ENCODE measurements around the gene PHLPP1.
A peak's percentile ranks its signal among the peaks of the same experiment; 100 is the strongest.

The PHLPP1 gene

GRCh38 chr18:63022429-63023022 is 307.2 kb downstream of the PHLPP1 start:
- no peak for TF ChIP-seq EZH2phosphoT487 (IDR thresholded peaks at IDR 0.05; ENCODE audit: low read depth)
- TF ChIP-seq CTCF (IDR thresholded peaks at IDR 0.05; ENCODE audit: low read depth, low read length), result peak; percentile 78
- Histone ChIP-seq H2AFZ (ENCODE audit: low read depth, low read length) (no peak overlapping the region), H3K4me1 (ENCODE audit: low read length) (no peaks in the 10 kb centered on the region)

GRCh38 chr18:63025251-63026090 is 310.1 kb downstream of the PHLPP1 start:
- H3K9ac ChIP-seq (ENCODE audit: low read length), result no peak overlapping the region
- H4K20me1 ChIP-seq (ENCODE audit: insufficient read depth, low read length), result no peaks in the 10 kb centered on the region
- H2AFZ ChIP-seq (ENCODE audit: low read depth, low read length), result no peak overlapping the region

More at GRCh38 chr18:63022429-63023022, 307.2 kb downstream of the PHLPP1 start:
- Histone ChIP-seq H3K4me2 (ENCODE audit: low read length) (no peak overlapping the region), H3K9ac (ENCODE audit: low read length) (no peak overlapping the region), H3K9me3 (ENCODE audit: insufficient read depth, low read length) (peaks cover 9% of the 10 kb centered on the region), H3K27me3 (ENCODE audit: low read depth, low read length) (peaks cover 7% of the 10 kb centered on the region; the same call in 1 of the 2 replicates), H3K36me3 (replicated peaks; ENCODE audit: low read depth, low read length) (no peaks in the 10 kb centered on the region), H3K79me2 (ENCODE audit: low read length) (no peaks in the 10 kb centered on the region), H3K4me3 (ENCODE audit: low read length) (no peak overlapping the region), H4K20me1 (ENCODE audit: insufficient read depth, low read length) (no peaks in the 10 kb centered on the region), H3K27ac (ENCODE audit: low read length) (no peak overlapping the region)

DNA sequence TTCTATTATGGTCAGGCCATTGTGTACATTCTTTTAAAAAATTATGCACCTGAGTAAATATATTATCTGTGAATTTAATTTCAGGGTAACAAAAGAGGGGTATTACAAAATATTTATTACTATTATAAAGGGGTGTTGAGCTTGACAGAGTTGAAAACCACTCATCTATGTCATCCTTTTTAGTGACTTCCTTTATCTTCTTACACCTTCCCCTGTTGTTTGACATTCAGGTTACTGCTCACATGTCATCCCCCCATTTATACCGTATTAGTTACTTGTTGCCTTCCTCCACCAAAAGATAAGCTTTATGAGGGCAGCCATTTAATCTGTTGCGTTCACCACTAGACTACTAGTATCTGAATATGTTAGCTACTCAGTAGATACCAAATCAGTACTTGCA is 313.0 kb downstream of the PHLPP1 start:
- Histone ChIP-seq H3K4me2 (ENCODE audit: low read length) (no peak overlapping the region), H2AFZ (ENCODE audit: low read depth, low read length) (no peak overlapping the region), H3K9me3 (ENCODE audit: insufficient read depth, low read length) (0 out of 2 replicates have a peak, but pooled peaks cover 4% of the 10 kb centered on the region), H3K36me3 (replicated peaks; ENCODE audit: low read depth, low read length) (no peaks in the 10 kb centered on the region), H3K79me2 (ENCODE audit: low read length) (no peaks in the 10 kb centered on the region), H3K27me3 (ENCODE audit: low read depth, low read length) (peaks cover 7% of the 10 kb centered on the region), H3K4me3 (ENCODE audit: low read length) (no peak overlapping the region), H4K20me1 (ENCODE audit: insufficient read depth, low read length) (no peaks in the 10 kb centered on the region), H3K9ac (ENCODE audit: low read length) (no peak overlapping the region), H3K27ac (ENCODE audit: low read length) (no peak overlapping the region), H3K4me1 (ENCODE audit: low read length) (no peaks in the 10 kb centered on the region)
- TF ChIP-seq EZH2phosphoT487 (IDR thresholded peaks at IDR 0.05; ENCODE audit: low read depth), result no peak
- TF ChIP-seq CTCF (IDR thresholded peaks at IDR 0.05; ENCODE audit: low read depth, low read length), result no peak

More at GRCh38 chr18:63025251-63026090, 310.1 kb downstream of the PHLPP1 start:
- TF ChIP-seq CTCF (IDR thresholded peaks at IDR 0.05; ENCODE audit: low read depth, low read length), result peak; percentile 99
- no peak for TF ChIP-seq EZH2phosphoT487 (IDR thresholded peaks at IDR 0.05; ENCODE audit: low read depth)
- H3K4me2 ChIP-seq (ENCODE audit: low read length), result peak overlapping the region; percentile 3; the same call in 1 of the 2 replicates
- H3K79me2 ChIP-seq (ENCODE audit: low read length), result no peaks in the 10 kb centered on the region
- 0 out of 2 replicates have a peak, but pooled peaks cover under 1% of the 10 kb centered on the region for H3K9me3 ChIP-seq (ENCODE audit: insufficient read depth, low read length)
- no peaks in the 10 kb centered on the region for H3K36me3 ChIP-seq (replicated peaks; ENCODE audit: low read depth, low read length)
- no peak overlapping the region for H3K4me3 ChIP-seq (ENCODE audit: low read length)
- H3K27me3 ChIP-seq (ENCODE audit: low read depth, low read length), result peaks cover 8% of the 10 kb centered on the region
- H3K4me1 ChIP-seq (ENCODE audit: low read length), result no peaks in the 10 kb centered on the region
- no peak overlapping the region for H3K27ac ChIP-seq (ENCODE audit: low read length)
